OCI-LY3 (cell line): ENCODE results near the gene AOC3.
"Not testable (repeated sequence)": the region's sequence is repeated elsewhere in the genome, so short reads cannot be mapped to it uniquely, and the experiment has no call there.

Experiments used
- H2AFZ ChIP-seq: fragments of 200-600, 300-600 bp; shearing (Covaris generic); 2 replicates; pipeline ENCODE4 v1.6.0; 2014; ENCODE audit warnings: antibody characterized with exemption, low read depth, low read length
- H3K27ac ChIP-seq: fragments of 200-600, 300-600 bp; sonication (generic); 2 replicates; pipeline ENCODE4 v1.5.1; 2014; ENCODE audit warnings: mild to moderate bottlenecking, low read length, moderate library complexity, mixed read lengths
- H3K27me3 ChIP-seq: fragments of 200-600, 300-600 bp; sonication (generic); 2 replicates; pipeline ENCODE4 v1.6.1; 2014; ENCODE audit warnings: low read depth, low read length, mixed read lengths
- H3K36me3 ChIP-seq: fragments of 200-600, 300-600 bp; sonication (generic); replicated peaks from 2 replicates; pipeline ENCODE3; 2014; ENCODE audit warnings: low read depth, low read length, mixed read lengths
- H3K4me1 ChIP-seq: fragments of 300-600, 200-600 bp; sonication (generic); 2 replicates; pipeline ENCODE4 v1.6.1; 2014; ENCODE audit warnings: low read length, mixed read lengths
- H3K4me2 ChIP-seq: fragments of 200-600, 300-600 bp; sonication (generic); 2 replicates; pipeline ENCODE4 v1.6.1; 2014; ENCODE audit warnings: low read length, mixed read lengths
- H3K4me3 ChIP-seq: fragments of 300-600, 200-600 bp; sonication (generic); 2 replicates; pipeline ENCODE4 v1.5.1; 2014; ENCODE audit warnings: antibody characterized with exemption, mild to moderate bottlenecking, low read length, moderate library complexity
- H3K79me2 ChIP-seq: fragments of 300-600, 200-600 bp; shearing (Covaris generic); 2 replicates; pipeline ENCODE4 v1.6.1; 2014; ENCODE audit warnings: mild to moderate bottlenecking, low read length, mixed read lengths
- H3K9ac ChIP-seq: fragments of 300-600, 200-600 bp; shearing (Covaris generic); 2 replicates; pipeline ENCODE4 v1.6.0; 2014; ENCODE audit warnings: mild to moderate bottlenecking, low read length, moderate library complexity
- H3K9me3 ChIP-seq: fragments of 200-600, 300-600 bp; shearing (Covaris generic); 2 replicates; pipeline ENCODE4 v1.6.1; 2014; ENCODE audit warnings: low read length, mixed read lengths; ENCODE audit not compliant: insufficient read depth
- H4K20me1 ChIP-seq: fragments of 200-600, 300-600 bp; sonication (generic); 2 replicates; pipeline ENCODE4 v1.6.1; 2016; ENCODE audit warnings: low read length, mixed read lengths; ENCODE audit not compliant: insufficient read depth
- CTCF ChIP-seq: fragments of 200-600, 300-600 bp; sonication (generic); IDR thresholded peaks from 2 replicates; pipeline ENCODE4 v1.5.1; 2014; ENCODE audit warnings: antibody characterized with exemption, low read length, low read depth
- EZH2phosphoT487 ChIP-seq: fragments of 200-600 bp; shearing (Covaris generic); IDR thresholded peaks from 2 replicates; pipeline ENCODE4 v1.6.1; 2018; ENCODE audit warnings: antibody characterized with exemption, mixed run types, low read depth

AOC3 gene

GRCh38 chr17:42880776-42881310 lies 29.8 kb downstream of the AOC3 start:
- Histone ChIP-seq H3K4me2 (no peak overlapping the region), H3K27ac (no peak overlapping the region), H3K9me3 (no peaks in the 10 kb centered on the region), H3K36me3 (no peaks in the 10 kb centered on the region), H3K79me2 (no peaks in the 10 kb centered on the region), H3K4me1 (0 out of 2 replicates have a peak, but pooled peaks cover 2% of the 10 kb centered on the region), H2AFZ (no peak overlapping the region), H4K20me1 (no peaks in the 10 kb centered on the region), H3K9ac (no peak overlapping the region), H3K4me3 (no peak overlapping the region), H3K27me3 (peaks cover 23% of the 10 kb centered on the region)
- TF ChIP-seq CTCF, result no peak
- TF ChIP-seq EZH2phosphoT487, result no peak

GRCh38 chr17:42881706-42882105 lies 30.7 kb downstream of the AOC3 start:
- H3K79me2 ChIP-seq, H2AFZ ChIP-seq, H3K36me3 ChIP-seq, H3K27ac ChIP-seq, H3K4me2 ChIP-seq, H3K4me1 ChIP-seq, H4K20me1 ChIP-seq, H3K9ac ChIP-seq, H3K9me3 ChIP-seq, H3K4me3 ChIP-seq: not testable (repeated sequence)
- H3K27me3 ChIP-seq, result peaks cover 23% of the 10 kb centered on the region

GRCh38 chr17:42882166-42882565 lies 31.2 kb downstream of the AOC3 start:
- Histone ChIP-seq H2AFZ (no peak overlapping the region), H3K9ac (no peak overlapping the region), H3K4me1 (0 out of 2 replicates have a peak, but pooled peaks cover 2% of the 10 kb centered on the region), H3K27me3 (peaks cover 23% of the 10 kb centered on the region), H3K36me3 (no peaks in the 10 kb centered on the region), H4K20me1 (no peaks in the 10 kb centered on the region), H3K79me2 (no peaks in the 10 kb centered on the region), H3K4me2 (no peak overlapping the region), H3K27ac (no peak overlapping the region), H3K4me3 (no peak overlapping the region), H3K9me3 (no peaks in the 10 kb centered on the region)
- TF ChIP-seq CTCF, result no peak
- TF ChIP-seq EZH2phosphoT487, result no peak

GRCh38 chr17:42883802-42884558 lies 33.0 kb downstream of the AOC3 start:
- Histone ChIP-seq H3K4me2 (no peak overlapping the region), H3K4me1 (no peaks in the 10 kb centered on the region), H3K4me3 (no peak overlapping the region), H3K79me2 (no peaks in the 10 kb centered on the region), H2AFZ (no peak overlapping the region), H4K20me1 (no peaks in the 10 kb centered on the region), H3K36me3 (no peaks in the 10 kb centered on the region), H3K9ac (no peak overlapping the region), H3K27ac (no peak overlapping the region), H3K27me3 (peaks cover 8% of the 10 kb centered on the region), H3K9me3 (no peaks in the 10 kb centered on the region)
- no peak for TF ChIP-seq EZH2phosphoT487

- not testable (repeated sequence) for H3K4me3 ChIP-seq, H3K9me3 ChIP-seq, H3K79me2 ChIP-seq, H3K27me3 ChIP-seq, H3K4me1 ChIP-seq, H3K9ac ChIP-seq, H3K4me2 ChIP-seq, H3K36me3 ChIP-seq, H3K27ac ChIP-seq, H4K20me1 ChIP-seq, H2AFZ ChIP-seq
Measured at GRCh38 chr17:42885806-42886205, 34.8 kb downstream of the AOC3 start.
